ENCODE data around the gene OSCP1. TPM values are rescaled to one million over a fixed set of nuclear protein-coding genes. Genes with fewer than 3 reads are reported as not detected.

OSCP1 gene, protein sequence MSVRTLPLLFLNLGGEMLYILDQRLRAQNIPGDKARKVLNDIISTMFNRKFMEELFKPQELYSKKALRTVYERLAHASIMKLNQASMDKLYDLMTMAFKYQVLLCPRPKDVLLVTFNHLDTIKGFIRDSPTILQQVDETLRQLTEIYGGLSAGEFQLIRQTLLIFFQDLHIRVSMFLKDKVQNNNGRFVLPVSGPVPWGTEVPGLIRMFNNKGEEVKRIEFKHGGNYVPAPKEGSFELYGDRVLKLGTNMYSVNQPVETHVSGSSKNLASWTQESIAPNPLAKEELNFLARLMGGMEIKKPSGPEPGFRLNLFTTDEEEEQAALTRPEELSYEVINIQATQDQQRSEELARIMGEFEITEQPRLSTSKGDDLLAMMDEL
- 5.0 to 8.1 TPM (median 6.1 TPM) in 5 replicates for total RNA-seq (2022; extraction: Qiagen RNA extraction; ENCODE audit: low read depth)

DNA sequence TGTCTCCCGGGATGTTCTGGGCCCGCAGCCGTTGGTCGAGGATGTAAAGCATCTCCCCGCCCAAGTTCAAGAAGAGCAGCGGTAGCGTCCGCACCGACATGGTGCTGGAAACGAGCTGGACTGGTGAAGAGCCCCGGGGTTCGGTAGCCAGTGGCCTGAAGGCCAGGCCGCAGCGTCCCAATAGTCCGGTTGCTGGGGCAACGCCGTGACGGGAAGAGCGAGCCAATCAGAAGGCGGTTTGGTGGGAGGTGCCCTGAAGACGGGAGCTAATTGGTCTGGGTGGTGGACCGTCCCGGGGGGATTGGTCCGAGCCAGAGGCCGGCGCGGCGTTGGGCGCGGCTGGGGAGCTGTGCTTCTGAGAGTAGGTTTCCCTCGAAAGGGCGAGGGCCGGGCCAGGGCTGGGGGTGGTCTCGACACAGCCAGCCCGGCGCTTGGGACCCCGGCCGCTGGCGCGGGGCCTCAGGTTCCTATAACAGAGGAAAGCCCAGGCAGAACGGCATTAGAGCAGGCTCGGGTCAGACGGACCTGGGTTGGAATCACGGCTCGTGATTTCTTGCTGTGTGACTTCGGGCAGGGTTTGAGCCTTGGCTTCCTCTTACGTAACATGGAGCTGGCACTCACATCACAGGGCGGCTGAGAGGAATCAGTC is at the start of gene OSCP1:
OSCP1 (minus strand) TSS at position 182 of the 649 bp plus-strand sequence; CDS start at position 100, 82 bp downstream.

DNA sequence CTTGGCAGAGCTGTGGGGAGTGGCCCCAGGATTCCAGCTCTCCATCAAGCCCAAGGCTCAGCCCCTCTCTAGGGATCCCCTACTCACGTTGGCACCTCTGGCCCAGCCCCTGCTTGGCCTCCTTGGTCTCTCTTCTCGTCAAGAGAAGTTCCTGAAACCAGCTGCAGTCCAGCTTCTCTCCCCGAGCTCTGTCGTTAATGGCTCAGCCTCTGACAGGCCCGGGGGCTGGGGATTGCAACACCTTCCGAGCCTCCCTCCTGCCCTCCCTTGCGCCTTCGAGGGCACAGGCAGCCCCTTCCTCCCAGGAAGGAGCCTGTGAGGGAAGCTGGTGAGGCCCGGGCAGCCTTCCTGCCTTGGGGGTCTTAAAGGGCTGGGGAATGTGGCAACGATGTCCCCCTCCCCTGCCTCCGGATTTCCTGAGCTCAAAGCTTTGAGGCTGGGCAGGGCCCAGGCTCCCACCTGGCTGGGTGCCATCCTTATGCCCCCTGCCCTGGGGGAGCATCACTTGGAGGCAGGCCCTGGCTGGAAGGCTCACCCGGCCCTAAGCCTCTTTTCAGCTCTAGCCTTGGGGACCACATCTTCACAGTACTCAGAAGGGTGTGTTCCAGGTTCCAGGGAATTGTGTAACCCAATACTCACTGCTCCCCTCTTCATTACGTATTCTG is 32.6 kb upstream of the OSCP1 start, which contains the start of gene CSF3R:
CSF3R (minus strand) TSS at position 190 of the 665 bp plus-strand sequence. CDS start 3,417 bp downstream, outside the sequence.

GRCh38 chr1:36463803-36464604 is 13.8 kb upstream of the OSCP1 start, which contains the start of gene MRPS15:
Gene MRPS15, minus strand, starts transcription at chr1:36464384. Its CDS starts 109 bp downstream, at chr1:36464275.

GRCh38 chr1:36397378-36398230 is 52.6 kb downstream of the OSCP1 start, which contains the start of gene LSM10:
Gene LSM10, minus strand, starts transcription at chr1:36397908. Its CDS starts 3,779 bp downstream, at chr1:36394129.

GRCh38 chr1:36385410-36386264 is 64.6 kb downstream of the OSCP1 start, which contains the start of gene STK40:
Gene STK40, minus strand, starts transcription at chr1:36385924. Its CDS starts 24,592 bp downstream, at chr1:36361332.

Other genes starting within 250 kb of the OSCP1 start
- 51.2 to 74.6 TPM (median 57.1 TPM) in 5 replicates for gene THRAP3, start 226.0 kb downstream of the OSCP1 start, total RNA-seq (2022; extraction: Qiagen RNA extraction; ENCODE audit: low read depth)
- gene SH3D21, start 144.1 kb downstream of the OSCP1 start, total RNA-seq (2022; extraction: Qiagen RNA extraction; ENCODE audit: low read depth) = 1.3 to 3.0 TPM (median 2.1 TPM) in 5 replicates
- 8.1 to 22.3 TPM (median 18.3 TPM) in 5 replicates for gene EVA1B, start 126.8 kb downstream of the OSCP1 start, total RNA-seq (2022; extraction: Qiagen RNA extraction; ENCODE audit: low read depth)
- 8.6 to 13.0 TPM (median 10.5 TPM) in 5 replicates for gene STK40, start 64.5 kb downstream of the OSCP1 start, total RNA-seq (2022; extraction: Qiagen RNA extraction; ENCODE audit: low read depth)
- gene LSM10, start 52.5 kb downstream of the OSCP1 start, total RNA-seq (2022; extraction: Qiagen RNA extraction; ENCODE audit: low read depth) = 32.4 to 51.2 TPM (median 46.8 TPM) in 5 replicates
- 72.8 to 87.6 TPM (median 84.6 TPM) in 5 replicates for gene MRPS15, start 13.9 kb upstream of the OSCP1 start, total RNA-seq (2022; extraction: Qiagen RNA extraction; ENCODE audit: low read depth)
- gene CSF3R, start 32.5 kb upstream of the OSCP1 start, total RNA-seq (2022; extraction: Qiagen RNA extraction; ENCODE audit: low read depth) = not detected in 5 replicates